HUDEP-2 (cell line): ENCODE results near the gene ATXN7L1.

Experiments
- DNase-seq, 76 experiments: peaks; one replicate each; lab custom pipeline; 2025; ENCODE audit not compliant: unreplicated experiment in 76 of 76; lab: John Stamatoyannopoulos, UW

ATXN7L1 gene

DNA sequence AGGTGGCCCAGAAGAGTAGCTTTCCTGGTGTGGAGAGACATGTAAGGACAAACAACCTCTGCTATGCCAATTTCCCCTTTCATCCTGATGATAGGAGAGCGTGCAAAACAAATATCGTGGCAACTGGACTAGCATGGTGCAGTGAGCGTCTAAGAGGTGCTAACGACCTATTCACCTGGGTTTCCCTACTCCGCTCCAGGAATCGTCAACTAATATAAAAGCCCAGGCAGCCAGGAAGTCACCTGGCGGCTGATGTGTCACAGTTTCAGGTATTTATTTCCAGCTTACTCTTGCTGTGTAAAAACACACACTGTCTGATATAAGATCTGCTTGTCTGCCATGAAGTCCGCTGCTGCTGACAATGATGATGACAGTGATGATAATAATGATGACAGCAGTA, 238.6 kb downstream of the ATXN7L1 start:
- DNase-seq = no peak

DNA sequence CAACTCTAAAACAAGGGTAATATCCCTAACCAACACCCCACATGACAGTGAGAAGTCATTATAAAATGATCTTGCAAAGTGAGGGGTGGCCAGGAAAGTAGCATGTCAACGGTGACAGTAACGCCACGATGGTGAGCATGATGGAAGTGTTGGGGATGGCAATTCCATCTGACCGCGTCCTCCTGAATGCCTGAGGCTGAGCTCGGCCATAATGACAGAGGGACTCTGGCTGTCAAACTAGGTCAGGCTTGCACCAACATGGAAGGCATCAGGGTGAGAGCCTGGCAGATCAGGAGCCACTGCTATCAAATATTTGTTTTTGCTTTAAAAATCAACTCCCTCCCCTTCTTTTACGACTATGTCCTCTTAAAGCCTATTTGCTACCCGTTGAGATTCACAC, 239.4 kb downstream of the ATXN7L1 start:
- DNase-seq = no peak

DNA sequence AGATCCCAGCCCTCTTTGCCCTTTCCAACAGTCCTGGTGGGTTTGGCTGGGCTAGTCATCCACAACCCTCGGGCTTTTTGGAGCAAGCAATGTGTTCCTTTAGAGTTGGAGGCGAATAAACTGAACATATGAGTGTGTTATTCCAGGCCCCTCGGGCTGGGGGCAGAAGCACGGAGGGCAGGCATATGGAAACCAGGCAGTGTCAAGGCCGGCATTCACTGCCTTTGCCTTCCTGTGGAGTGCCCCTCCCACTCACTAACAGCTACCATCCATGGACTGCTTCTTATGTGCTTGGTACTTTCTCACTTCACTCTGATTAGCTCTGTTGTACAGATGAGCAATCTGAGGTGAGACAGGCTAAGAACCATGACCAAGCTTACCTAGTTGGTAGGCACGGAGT, 241.2 kb downstream of the ATXN7L1 start:
- DNase-seq = no peak

DNA sequence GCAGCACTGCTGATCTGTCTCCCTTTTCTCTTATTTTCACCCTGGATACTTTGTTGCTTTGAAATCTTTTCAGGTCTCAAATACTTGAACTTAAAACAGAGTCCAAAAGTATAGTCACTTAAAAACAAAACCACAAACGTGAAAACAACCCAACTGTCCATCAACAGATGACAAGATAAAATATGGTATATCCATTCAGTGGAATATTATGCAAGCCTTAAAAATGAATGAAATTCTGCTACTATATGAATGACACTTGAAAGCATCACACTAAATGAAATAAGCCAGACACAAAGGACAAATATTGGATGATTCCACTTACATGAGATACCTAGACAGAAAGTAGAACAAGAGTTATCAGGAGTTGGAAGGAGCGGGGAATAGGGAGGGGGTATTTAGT, 250.4 kb downstream of the ATXN7L1 start:
- DNase-seq = no peak

DNA sequence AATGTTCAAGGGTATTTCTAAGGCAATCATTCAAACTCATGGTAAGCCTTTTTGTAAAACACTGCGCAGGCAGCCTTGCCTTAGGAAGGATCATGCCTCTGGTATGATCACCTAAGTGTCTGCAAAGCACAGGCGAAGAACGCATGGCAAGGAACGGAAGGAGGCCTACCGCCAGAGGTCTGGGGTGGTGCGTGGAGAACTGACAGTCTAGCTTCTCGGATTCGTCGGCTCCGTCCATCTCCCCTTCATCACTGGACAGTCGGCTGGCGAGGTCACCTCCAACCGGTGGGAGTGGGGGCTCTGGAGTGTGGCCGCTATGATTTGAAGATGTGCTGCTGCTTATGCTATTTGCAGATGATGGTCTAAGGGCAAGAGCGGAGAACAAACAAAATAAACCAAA, 252.5 kb downstream of the ATXN7L1 start:
- no peak for DNase-seq

DNA sequence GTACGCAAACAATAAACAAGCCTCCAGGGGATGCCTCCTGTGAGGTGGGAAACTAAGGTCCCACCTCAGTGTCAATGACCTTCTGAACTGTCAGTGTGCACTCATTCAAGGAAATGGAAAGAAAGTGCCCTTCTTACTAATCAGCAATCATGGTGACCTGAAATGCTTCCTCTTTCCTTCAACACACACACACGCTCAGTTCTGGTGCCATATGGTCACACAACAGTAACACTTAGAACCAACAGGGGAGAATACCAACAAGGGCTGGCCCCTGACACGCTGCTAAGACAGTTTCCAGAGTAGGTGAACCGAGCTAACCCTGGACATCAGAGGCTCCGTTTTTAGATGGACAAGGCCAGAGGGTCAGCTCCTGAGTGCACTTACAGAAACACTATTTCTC, 253.0 kb downstream of the ATXN7L1 start:
- no peak for DNase-seq

DNA sequence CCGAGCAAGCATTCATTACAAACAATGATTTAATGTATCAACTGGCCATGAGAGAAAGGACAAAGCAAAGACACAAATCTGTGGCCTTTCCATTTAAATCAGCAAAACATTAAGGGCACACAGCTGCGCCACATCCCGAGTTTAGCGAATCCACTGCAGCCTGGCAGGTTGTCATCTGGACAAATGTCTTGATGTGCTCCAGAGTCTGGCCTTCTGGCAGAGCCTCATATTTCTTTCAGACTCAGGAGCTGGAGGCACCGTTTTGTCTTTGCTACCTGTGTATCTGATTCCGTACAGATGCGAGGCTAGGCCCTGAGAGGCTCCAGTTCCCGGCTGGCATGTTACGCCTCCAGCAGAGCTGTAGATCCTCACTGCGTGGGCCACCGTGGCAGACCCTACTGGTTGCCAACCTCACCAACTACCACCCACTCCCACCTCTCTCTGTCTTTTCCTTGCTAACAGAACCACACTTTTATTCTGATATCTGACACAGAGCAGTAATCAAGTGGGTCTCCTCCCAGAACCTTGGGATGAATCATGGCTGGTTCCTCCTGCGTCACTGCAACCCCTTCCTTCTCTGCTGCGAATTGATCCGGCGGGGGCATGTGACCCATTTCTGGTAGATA, 254.2 kb downstream of the ATXN7L1 start:
- no peak for DNase-seq

DNA sequence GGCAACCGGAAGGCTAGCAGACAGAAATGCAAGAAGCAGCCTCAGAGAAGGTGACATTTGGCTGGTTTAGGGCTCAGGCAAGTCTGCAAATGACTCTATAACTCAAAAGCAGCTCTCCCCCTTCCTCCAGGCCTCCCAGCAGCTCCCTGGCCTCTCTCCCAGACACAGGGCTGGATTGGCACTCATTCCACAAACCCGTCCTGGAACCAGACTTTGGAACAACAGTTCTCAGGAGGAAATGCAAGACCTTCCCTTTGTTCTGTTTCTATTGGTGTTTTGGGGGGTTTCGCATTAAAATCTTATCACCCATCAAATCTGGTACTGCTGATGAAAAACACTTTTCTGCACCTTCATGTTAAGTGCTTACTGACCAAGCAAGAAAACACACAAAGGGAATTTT, 254.8 kb downstream of the ATXN7L1 start:
- DNase-seq = no peak

DNA sequence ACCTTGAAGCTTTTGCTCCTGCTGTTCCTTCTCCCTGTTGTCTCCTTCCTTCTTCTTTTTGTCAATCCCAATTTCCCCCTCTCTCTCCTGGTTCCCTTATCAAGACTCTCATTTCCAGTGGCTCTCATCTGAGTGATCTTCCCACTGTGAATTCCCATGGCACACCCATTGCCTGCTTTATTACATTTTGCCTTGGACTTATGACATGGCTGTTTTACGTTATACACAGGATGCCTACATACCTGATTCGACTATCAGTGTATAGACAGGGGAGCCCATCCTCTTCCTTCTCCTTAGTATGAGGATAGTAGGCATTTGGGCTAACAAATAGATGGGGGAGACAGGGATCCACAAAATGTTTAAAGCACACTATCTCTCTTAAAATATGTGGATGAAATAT, 255.2 kb downstream of the ATXN7L1 start:
- no peak for DNase-seq

DNA sequence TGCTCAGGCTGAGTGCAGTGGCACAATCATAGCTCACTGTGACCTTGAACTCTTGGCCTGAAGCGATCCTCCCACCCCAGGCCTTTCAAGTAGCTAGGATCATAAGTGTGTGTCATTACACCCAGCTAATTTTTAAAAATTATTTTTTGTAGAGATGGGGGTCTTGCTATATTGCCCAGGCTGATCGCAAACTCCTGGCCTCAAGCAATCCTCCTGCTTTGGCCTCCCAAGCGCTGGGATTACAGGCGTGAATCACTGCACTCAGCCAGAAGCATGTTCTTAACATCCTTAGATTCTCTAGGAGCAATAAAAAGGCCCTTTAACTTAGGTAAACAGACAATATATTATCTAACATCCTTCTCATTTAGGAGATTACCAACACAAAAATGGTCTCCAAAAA, 256.8 kb downstream of the ATXN7L1 start:
- no peak for DNase-seq

DNA sequence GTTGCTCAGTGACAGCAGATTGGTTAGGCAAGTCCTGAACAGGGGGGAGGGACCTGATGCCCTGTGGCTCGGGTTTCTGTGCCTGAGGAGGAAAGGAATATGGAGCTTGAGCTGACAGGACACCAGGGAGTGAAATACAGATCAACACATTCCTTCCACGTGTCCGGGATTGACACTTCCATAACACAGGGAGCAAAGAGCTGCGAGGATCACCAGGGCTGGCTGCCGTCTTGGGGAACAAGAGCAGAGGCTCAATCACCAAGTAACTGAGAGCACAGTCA, 258.4 kb downstream of the ATXN7L1 start:
- DNase-seq = no peak

DNA sequence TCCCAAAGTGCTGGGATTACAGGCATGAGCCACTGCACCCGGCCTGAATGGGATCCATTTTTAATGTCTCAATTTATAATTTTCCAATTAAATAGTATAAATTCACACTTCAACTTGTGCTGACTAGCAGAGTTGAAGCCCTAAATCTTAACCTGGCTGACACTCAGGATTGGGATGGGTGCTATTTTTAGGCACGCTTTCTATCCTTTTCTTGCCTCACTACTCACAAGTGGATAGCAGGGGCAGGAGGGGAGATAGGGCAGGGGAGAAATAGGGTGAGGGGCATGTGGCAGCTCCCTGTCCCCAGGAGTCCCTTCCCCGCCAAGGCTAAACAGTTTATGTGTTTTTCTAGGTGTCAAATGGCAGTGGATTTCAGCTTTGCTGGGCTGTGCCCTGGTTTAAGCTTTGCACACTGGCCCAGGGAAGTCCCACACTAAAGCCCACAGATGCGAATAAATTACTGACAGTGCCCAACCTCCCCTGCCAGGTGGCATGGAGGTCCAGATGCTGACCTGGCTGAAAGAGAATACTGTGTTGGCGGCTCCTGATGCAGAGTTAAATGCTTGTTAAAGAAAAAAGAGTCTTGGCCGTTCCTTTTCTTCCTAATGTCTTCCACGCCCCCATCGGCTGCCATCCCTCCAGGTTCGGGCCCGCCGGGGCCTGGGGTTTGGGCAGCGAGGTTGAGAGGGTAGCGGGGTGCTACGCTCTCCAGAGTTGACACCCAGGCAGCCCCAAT, 259.0 kb downstream of the ATXN7L1 start:
- no peak for DNase-seq

DNA sequence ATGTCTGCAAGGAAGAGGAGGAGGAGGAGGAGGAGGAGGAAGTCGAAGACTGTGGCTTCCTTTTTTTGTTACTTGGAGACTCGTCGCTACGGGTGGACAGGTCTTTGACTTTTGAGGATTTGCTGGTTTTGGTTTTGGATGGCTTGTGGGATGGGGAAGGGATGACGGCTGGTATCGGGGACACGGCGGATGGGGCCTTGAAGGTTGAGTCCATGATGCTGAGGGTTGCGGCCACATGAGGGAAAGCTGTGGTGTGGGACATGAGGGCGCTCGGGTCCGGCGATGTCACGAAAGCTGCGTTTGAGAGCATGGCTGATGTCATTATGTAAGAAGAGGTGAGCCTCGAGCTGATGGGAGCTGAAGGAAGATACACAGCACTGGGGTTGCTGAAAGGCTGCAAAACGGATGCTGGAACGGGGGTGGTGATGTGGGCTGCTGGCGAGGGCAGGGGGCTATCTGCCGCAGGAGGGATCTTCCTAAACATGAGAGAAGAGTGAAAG, 262.0 kb downstream of the ATXN7L1 start:
- DNase-seq = no peak

DNA sequence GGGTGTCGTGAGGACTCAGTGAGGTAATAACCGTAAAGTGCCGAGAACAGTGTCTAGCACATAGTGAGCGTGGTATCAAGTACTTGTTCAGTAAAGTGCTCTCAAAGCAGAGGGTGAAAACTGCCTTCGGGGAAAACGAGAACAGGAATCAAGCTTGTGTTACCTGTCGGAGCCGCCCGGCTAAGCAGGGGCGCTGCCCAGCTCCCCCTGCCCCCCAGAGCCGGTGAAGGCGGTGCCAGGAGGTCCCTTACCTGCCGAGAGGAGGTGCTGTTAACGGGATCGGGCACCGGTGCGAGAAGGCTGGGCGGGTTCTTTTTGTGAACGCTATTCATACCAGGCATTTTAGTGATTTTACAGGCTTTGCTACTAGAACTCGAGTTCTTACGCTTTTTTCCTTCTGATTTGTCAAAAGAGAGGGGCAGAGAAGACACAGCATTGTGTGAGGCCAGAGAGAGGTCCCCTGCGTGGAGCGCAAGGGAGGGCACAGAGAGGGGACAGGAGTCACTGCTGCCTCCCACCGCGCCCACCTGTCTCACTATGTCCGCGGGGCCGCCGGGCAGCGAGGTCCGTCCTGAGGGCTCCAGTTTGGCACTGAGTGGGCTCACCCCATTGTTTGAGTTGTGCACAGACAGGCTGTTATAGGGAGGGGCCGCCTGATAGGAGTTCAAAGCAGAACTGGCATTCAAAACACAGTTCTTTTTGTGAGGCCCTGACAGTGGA, 262.6 kb downstream of the ATXN7L1 start:
- no peak for DNase-seq

DNA sequence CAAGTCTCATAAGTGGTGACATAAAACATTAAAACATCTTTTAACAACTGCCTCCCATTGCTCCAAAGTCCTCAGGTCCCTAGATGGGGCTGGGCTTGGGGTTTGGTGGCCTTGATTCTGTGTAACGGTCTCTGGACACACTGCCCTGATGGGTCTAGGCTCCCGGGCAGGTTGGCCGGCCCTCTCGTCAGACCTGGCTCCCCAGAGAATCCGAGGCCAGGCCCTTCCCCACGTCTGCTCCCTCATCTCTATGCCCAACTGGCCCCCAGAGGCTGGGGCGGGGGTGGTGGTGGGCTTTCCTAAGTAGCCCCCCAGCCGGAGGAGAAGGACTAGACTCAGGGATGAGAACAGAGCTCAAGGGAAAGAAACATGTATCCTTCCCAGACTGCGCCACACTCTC, 263.6 kb downstream of the ATXN7L1 start:
- no peak for DNase-seq

DNA sequence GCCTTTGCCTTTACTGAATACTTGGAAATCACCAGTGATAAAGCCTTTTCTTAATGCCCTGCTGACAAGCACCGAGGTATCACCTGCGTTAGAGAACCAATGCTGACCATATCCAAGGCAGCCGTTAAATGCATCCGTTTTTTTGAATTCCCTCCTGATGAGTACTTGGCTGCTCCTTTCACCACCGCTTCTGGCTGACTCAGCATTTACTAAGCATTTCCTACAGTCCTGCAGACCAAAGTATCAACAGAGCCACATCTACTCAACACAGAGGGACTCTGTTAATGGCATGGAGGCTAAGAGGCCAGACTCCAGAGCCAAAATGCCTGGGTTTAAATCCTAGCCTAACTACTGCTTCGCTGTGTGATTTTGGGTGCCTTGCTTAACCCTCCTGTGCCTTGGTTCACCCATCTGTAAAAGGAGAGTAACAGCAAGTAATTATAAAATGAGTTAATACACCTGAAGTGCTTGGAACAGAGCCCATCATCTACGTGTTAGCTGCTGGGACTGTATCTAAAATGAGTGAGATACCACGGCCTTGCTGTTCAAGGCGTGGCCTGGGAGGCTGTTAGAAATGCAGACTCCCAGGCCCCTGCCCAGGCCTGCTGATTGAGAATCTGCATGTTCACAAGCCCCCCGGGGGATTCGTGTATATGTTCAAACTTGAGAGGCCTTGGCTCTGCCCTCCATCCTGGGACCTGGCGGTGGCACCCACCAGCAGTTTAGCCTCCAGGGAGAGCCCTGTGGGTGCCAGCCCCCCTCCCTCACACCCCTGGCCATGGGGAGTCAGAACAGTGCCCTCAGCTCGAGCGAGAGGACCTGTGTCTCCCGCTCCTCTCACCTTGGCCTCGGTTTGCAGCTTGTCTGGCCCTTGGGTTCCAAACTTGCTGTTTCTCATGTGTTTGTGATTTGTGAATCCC, 264.3 kb downstream of the ATXN7L1 start:
- no peak for DNase-seq

DNA sequence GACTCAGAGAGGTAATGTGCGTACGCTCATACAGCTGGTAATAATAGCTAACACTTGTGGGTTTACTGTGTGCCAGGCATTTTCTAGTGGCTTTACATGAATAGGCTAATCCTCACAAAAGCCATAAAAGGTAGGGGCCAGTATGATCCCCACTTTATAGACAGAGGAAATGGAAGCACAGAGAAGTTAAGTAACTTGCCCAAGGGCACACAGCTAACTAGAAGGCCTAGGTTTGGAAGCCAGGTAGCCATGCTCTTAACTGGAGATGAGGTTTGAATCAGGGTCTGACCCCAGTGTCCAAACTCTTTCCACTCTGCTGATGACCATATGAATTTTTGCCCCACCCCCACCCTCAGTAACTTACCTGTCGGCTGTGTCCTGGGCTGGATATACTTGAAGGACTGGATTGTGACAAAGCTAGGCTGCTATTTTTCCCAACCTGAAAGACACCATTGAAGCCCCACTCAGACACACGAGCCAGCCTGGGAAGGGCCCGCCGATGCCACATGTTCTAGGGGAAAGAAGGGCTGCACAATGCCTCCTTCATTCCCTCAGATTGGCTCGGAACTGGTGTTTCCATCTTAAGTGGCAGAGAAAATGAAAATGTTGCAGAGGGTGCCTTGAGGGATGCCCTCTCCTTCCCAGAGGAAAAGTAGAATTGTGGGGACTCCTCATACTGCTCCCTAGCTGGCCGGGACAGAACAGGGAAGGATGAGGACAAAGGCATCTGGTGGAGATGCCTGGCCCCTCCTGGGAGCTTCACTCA, 266.1 kb downstream of the ATXN7L1 start:
- no peak for DNase-seq

DNA sequence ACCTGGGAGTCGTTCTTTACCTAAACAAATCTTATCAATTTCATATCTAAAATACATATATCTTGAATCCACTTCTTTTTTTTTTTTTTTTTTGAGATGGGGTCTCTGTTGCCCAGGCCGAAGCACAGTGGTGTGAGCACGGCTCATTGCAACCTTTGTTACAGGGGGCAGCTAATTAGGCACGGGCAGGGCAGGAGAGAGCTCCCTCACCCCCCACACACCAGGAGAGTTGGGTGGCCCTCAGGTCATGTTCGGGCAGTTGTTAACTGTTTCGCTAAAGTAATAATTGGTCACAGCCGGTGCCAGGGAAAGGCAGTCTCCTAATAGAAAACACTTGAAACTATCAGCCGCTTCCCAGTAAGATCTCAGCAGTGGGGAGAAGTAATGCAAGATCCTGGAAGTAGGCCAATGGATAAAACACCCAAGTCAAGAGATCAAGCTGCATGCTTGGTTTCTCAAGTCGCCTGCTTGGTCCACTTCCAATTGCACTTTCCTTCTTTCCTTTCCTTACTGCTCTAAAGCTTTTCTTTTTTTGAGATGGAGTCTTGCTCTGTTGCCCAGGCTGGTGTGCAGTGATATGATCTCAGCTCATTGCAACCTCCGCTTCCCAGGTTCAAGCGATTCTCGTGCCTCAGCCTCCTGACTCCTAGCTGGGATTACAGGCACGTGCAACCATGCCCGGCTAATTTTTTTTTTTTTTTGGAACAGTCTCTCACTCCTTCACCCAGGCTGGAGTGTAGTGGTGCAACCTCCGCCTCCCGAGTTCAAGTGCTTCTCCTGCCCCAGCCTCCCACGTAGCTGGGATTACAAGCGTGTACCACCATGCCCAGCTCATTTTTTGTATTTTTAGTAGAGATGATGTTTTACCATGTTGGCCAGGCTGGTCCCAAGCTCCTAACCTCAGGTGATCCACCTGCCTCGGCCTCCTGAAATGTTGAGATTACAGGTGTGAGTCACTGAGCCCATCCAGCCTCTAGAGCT, 273.8 kb downstream of the ATXN7L1 start:
- no peak for DNase-seq
